IgD-negative memory B cell (primary cell): ENCODE measurements around the gene IST1. TPM values are rescaled to one million over a fixed set of nuclear protein-coding genes. Genes with fewer than 3 reads are reported as not detected.

Source experiments
- polyA plus RNA-seq: library from polyadenylated mRNA; unstranded; fragments of 300-500 nt; fragmentation: Illumina TruSeq; gene quantifications from one replicate; pipeline ENCODE4 v1.2.3, GENCODE V29; 2021

IST1 gene
- polyA plus RNA-seq, 1 donor from 2014 or later = 161 TPM

Other genes with a start within 250 kb of the IST1 start
- gene PHLPP2, start 170.8 kb upstream of the IST1 start, polyA plus RNA-seq = 4.7 TPM
- 13.7 TPM for gene AP1G1, start 86.7 kb upstream of the IST1 start, polyA plus RNA-seq
- 5.4 TPM for gene ATXN1L, start 49.6 kb upstream of the IST1 start, polyA plus RNA-seq
- 34.3 TPM for gene ZNF821, start 11.3 kb upstream of the IST1 start, polyA plus RNA-seq
- not detected for gene PKD1L3, start 104.9 kb downstream of the IST1 start, polyA plus RNA-seq
- 16.4 TPM for gene DHODH, start 113.2 kb downstream of the IST1 start, polyA plus RNA-seq
- not detected for gene HP, start 159.0 kb downstream of the IST1 start, polyA plus RNA-seq
- not detected for gene HPR, start 167.7 kb downstream of the IST1 start, polyA plus RNA-seq
- 15.3 TPM for gene TXNL4B, start 198.1 kb downstream of the IST1 start, polyA plus RNA-seq
- gene DHX38, start 198.3 kb downstream of the IST1 start, polyA plus RNA-seq = 29.9 TPM